Right atrium auricular region (tissue), 2 donors: ENCODE results near the gene CELA1. TPM values are rescaled to one million over a fixed set of nuclear protein-coding genes. Genes with fewer than 3 reads are reported as not detected.
"Not testable (repeated sequence)": the region's sequence is repeated elsewhere in the genome, so short reads cannot be mapped to it uniquely, and the experiment has no call there.

ENCODE experiments used
- DNase-seq: peaks from one replicate; pipeline ENCODE4 v3.0.0-alpha.2; 2019; ENCODE audit warnings: low spot score
- H3K27ac ChIP-seq, 2 donors: fragments of 200-600 bp; sonication (generic); 1 replicate in 1 of 2; 2 replicates in 1 of 2; pipeline ENCODE4 v1.5.1; 2016 to 2019
- H3K27me3 ChIP-seq, 2 donors: fragments of 200-600 bp; sonication (generic); one replicate each; pipeline versions ENCODE4 v1.5.1 to v1.6.0; 2017 to 2019
- H3K36me3 ChIP-seq: fragments of 200-600 bp; sonication (generic); one replicate; pipeline ENCODE4 v1.5.1; 2016
- H3K4me1 ChIP-seq, 2 donors: fragments of 200-600 bp; sonication (generic); one replicate each; pipeline versions ENCODE4 v1.5.1 to v1.6.0; 2017 to 2019
- H3K4me3 ChIP-seq, 2 donors: fragments of 200-600 bp; sonication (generic); 1 replicate in 1 of 2; 2 replicates in 1 of 2; pipeline ENCODE4 v1.5.1; 2017 to 2019; ENCODE audit warnings: mild to moderate bottlenecking in 1 of 2, moderate library complexity in 1 of 2
- H3K9me3 ChIP-seq, 2 donors: fragments of 200-600 bp; sonication (generic); one replicate each; pipeline ENCODE4 v1.5.1; 2019
- CTCF ChIP-seq, 2 donors: fragments of 200-600 bp; sonication (generic); IDR thresholded peaks; one replicate each; pipeline ENCODE4 v1.5.1; 2019; ENCODE audit warnings: antibody characterized with exemption in 2 of 2
- total RNA-seq, 2 donors: library from RNA; depleted of rRNA; stranded (reverse); fragments of >200 nt; gene quantifications; one replicate each; pipeline ENCODE4 v1.1.0, GENCODE V29; 2016

The CELA1 gene
- total RNA-seq, 2 donors from 2014 or later = not detected

GRCh38 chr12:51341251-51342007 is 5.0 kb downstream of the CELA1 start:
- Histone ChIP-seq H3K27me3 (no peaks in the 10 kb centered on the region), H3K36me3 (no peaks in the 10 kb centered on the region), H3K27ac (no peak overlapping the region), H3K4me1 (peaks cover 0 to 5% of the 10 kb centered on the region in 2 donors), H3K4me3 (peak overlapping the region in 1 of 2 donors; percentile 23), H3K9me3 (no peaks in the 10 kb centered on the region)
- peak; percentile 97 to 98 for TF ChIP-seq CTCF (IDR thresholded peaks at IDR 0.05)
- DNase-seq = peak; percentile 84

GRCh38 chr12:51339750-51340149 is 6.7 kb downstream of the CELA1 start:
- peaks cover 0 to 5% of the 10 kb centered on the region in 2 donors for H3K4me1 ChIP-seq
- H3K27me3 ChIP-seq = no peaks in the 10 kb centered on the region
- no peaks in the 10 kb centered on the region for H3K36me3 ChIP-seq
- H3K4me3 ChIP-seq = no peak overlapping the region
- DNase-seq = no peak
- no peak for TF ChIP-seq CTCF (IDR thresholded peaks at IDR 0.05)
- H3K9me3 ChIP-seq = no peaks in the 10 kb centered on the region
- H3K27ac ChIP-seq = no peak overlapping the region

DNA sequence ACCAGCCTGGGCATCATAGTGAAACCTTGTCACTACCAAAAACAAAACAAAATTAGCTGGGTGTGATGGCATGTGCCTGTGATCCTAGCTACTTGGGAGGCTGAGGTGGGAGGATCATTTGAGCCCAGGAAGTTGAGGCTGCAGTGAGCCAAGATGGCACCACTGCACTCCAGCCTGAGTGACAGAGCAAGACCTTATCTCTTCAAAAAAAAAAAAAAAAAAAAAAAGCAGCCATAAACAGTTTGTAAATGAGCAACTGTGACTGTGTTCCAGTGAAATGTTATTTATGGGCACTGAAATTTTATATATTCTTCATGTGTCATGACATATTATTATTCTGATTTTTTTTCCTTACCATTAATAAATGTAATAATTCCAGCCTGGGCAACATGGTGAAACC is 9.1 kb downstream of the CELA1 start:
- DNase-seq, H3K27ac ChIP-seq, H3K4me1 ChIP-seq, H3K27me3 ChIP-seq, H3K36me3 ChIP-seq, H3K4me3 ChIP-seq, H3K9me3 ChIP-seq: not testable (repeated sequence)

DNA sequence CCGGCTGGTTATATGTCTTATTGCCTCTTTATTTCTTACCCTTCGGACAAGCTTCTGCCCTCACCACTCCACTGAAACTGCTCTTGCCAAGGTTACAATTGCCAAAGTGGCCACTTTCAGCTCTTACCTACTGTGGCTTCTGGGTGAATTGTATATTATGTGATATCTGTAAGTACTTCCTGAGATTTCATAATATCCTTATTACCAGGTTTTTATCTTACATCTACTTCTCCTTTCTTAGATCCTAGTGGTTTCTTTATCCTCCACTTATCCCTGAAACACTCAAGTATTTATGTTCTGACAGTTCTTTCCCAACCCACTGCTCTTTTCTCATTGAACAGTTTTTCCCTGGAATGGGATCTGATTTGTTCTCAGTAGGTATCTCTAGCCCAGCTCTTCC is 10.5 kb downstream of the CELA1 start:
- Histone ChIP-seq H3K4me1 (peaks cover 0 to 1% of the 10 kb centered on the region in 2 donors), H3K27me3 (no peaks in the 10 kb centered on the region), H3K27ac (no peak overlapping the region), H3K4me3 (no peak overlapping the region), H3K9me3 (no peaks in the 10 kb centered on the region), H3K36me3 (no peaks in the 10 kb centered on the region)
- no peak for TF ChIP-seq CTCF (IDR thresholded peaks at IDR 0.05)
- DNase-seq = no peak

DNA sequence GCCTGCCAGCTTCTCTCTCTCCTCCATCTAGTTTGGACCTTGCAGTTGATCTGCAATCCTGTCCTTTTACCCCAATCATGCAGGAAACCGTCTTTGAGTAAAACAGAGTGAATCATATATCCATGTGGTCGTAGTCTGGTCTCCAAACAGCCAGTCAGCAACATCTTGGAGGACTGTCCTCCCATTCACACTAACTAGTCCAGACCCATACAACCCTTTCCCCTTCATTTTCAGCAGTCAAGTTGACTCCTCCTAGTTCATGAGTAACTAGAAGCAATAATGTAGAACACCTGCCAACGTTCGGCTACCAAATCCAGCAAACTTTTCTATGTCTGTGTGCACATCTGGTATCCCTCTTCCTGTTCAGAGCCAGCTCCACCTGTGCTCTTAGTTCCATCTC is 11.7 kb downstream of the CELA1 start:
- no peaks in the 10 kb centered on the region for H3K27me3 ChIP-seq
- no peak overlapping the region for H3K4me3 ChIP-seq
- no peak for TF ChIP-seq CTCF (IDR thresholded peaks at IDR 0.05)
- no peak for DNase-seq
- no peaks in the 10 kb centered on the region for H3K4me1 ChIP-seq
- H3K36me3 ChIP-seq = no peaks in the 10 kb centered on the region
- no peak overlapping the region for H3K27ac ChIP-seq
- H3K9me3 ChIP-seq = no peaks in the 10 kb centered on the region

DNA sequence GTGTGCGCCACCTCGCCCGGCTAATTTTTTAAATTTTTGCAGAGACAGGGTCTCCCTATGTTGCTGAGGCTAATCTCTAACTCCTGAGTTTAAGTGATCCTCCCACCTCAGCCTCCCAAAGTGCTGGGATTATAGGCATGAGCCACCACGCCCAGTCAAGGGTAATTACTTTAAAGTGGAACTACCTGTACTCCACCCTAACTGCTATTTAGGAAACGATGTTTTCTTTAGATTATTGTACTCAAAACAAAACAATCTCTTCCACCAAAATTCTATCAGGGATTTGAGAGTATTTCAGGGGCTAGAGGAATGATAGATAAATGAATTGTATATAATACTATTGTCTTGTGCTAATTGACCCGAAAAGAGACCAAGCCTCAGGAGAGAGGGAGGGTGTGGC is 12.9 kb downstream of the CELA1 start:
- H3K27me3 ChIP-seq = no peaks in the 10 kb centered on the region
- DNase-seq = no peak
- no peak overlapping the region for H3K4me3 ChIP-seq
- H3K4me1 ChIP-seq = no peaks in the 10 kb centered on the region
- no peak overlapping the region for H3K27ac ChIP-seq
- H3K36me3 ChIP-seq = no peaks in the 10 kb centered on the region
- no peaks in the 10 kb centered on the region for H3K9me3 ChIP-seq
- TF ChIP-seq CTCF (IDR thresholded peaks at IDR 0.05) = no peak
